Adrenal gland (tissue), 12 donors: Measurements from ENCODE around the gene CCDC73. TPM values are rescaled to one million over a fixed set of nuclear protein-coding genes. Genes with fewer than 3 reads are reported as not detected.

Experiments
- DNase-seq, 7 donors: peaks; one replicate each; pipeline ENCODE4 v3.0.0-alpha.2; 2019 to 2020
- H3K27ac ChIP-seq, 5 donors: fragments of 200-600 bp; sonication (generic) in 4 of 5; 1 replicate in 3 of 5; 2 replicates in 2 of 5; pipeline versions ENCODE4 v1.5.1 to v1.8.0; 2016 to 2020; ENCODE audit warnings: mild to moderate bottlenecking in 1 of 5
- H3K27me3 ChIP-seq: fragments of 200-600 bp; 2 replicates; pipeline ENCODE4 v1.8.0; 2021
- H3K36me3 ChIP-seq, 2 donors: fragments of 200-600 bp; replicated peaks in 1 of 2; 1 replicate in 1 of 2; 2 replicates in 1 of 2; pipeline versions ENCODE4 v1.5.1 to v1.8.0; 2018 to 2022
- H3K4me1 ChIP-seq, 2 donors: fragments of 200-600 bp; replicated peaks in 1 of 2; 1 replicate in 1 of 2; 2 replicates in 1 of 2; pipeline versions ENCODE4 v1.5.1 to v1.8.0; 2018 to 2021
- H3K4me3 ChIP-seq, 4 donors: fragments of 200-600 bp; sonication (generic) in 3 of 4; one replicate each; pipeline ENCODE4 v1.5.1; 2016 to 2018
- H3K9me3 ChIP-seq, 3 donors: fragments of 200-600 bp; sonication (generic) in 1 of 3; replicated peaks in 1 of 3; 1 replicate in 2 of 3; 2 replicates in 1 of 3; pipeline versions ENCODE4 v1.5.1 to v1.8.0; 2016 to 2021
- POLR2A ChIP-seq, 2 donors: fragments of 450-650 bp; IDR thresholded peaks; one replicate each; pipeline ENCODE4 v1.6.1; 2017; ENCODE audit warnings: antibody characterized with exemption in 2 of 2, mild to moderate bottlenecking in 2 of 2, moderate library complexity in 1 of 2
- WGBS, 4 donors: extraction: QIAGEN DNeasy Blood & Tissue Kit in 2 of 4; methylation state at CpG; one replicate each; pipeline versions ENCODE4 v1.1.5 to v1.1.7; 2013 to 2017; 5-methylcytosine and 5-hydroxymethylcytosine counted together
- intact Hi-C, 2 donors: fragments of 100-400 bp; cut with DNase I; formaldehyde crosslinking; loops; one replicate each; pipeline versions ENCODE4 v1.14.1 to v1.15.0; 2022 to 2023
- polyA plus RNA-seq, 3 donors: library from polyadenylated mRNA; stranded (reverse); fragments of 200-250 nt in 2 of 3; fragments of 350-450 nt in 1 of 3; fragmentation: Illumina TruSeq in 1 of 3; extraction: RNeasy Lipid Tissue Mini Kit (QIAGEN cat#74804) in 1 of 3; gene quantifications; one replicate each; pipeline ENCODE4 v1.2.3, GENCODE V29; 2013 to 2014
- total RNA-seq, 9 donors: library from RNA; depleted of rRNA in 4 of 9; stranded (reverse); fragments of >200 nt in 4 of 9; fragments of 120-200 nt in 1 of 9; fragmentation: NEBNext Ultra II Directional in 1 of 9; extraction: Animal tissue kit (Norgen Biotek cat#: 25700) in 1 of 9; gene quantifications; one replicate each; pipeline versions ENCODE4 v1.1.0 to v1.2.4, GENCODE V29; 2013 to 2023
- TF ChIP-seq, protein P1 (sequence below), 6 experiments: fragments of 450-650 bp in 4 of 6; fragments of 200-600 bp in 2 of 6; sonication (generic) in 1 of 6; IDR thresholded peaks; 1 replicate in 5 of 6; 2 replicates in 1 of 6; pipeline versions ENCODE4 v1.5.1 to v1.8.0; 2016 to 2021; ENCODE audit warnings: antibody characterized with exemption in 6 of 6, mild to moderate bottlenecking in 2 of 6, moderate library complexity in 1 of 6
- donor health status: healthy with polysubstance abuse.
- donor health status: Bipolar disorder and iron deficiency.
- donor health status: DM: yes; HTN: yes; CAD: no.
- donor health status: DM: no; HTN: no; CAD: no.
- donor health status: DM: no; HTN: no; CAD: no.
- donor health status: DM: yes; HTN: yes; CAD: no.

The CCDC73 gene
- total and polyA plus RNA-seq, 12 donors, result 0.07 to 1.6 (median 0.23) TPM; not detected in 4

DNA sequence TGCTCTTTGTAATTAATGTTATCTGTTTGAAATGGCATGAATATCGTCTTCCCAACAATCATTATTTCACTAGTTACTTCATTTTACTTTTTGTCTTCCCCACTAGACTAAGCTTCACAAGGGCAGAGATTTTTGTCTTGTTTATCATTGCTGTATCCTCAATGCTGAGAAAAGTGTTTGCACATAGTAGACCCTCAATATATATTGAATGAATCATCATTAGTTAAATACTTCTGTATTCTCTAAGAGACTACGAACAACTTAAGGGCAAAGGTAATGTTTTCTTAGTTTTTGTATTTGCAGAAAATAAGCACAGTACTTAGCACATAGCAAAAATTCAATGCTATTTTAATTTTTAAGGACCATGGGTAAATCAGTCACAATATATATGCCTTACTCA is 95.9 kb downstream of the CCDC73 start:
- no peak for DNase-seq
- intact Hi-C loops, result no loop called here
- TF ChIP-seq POLR2A (IDR thresholded peaks at IDR 0.05), result no peak
- TF ChIP-seq, protein P1, sequence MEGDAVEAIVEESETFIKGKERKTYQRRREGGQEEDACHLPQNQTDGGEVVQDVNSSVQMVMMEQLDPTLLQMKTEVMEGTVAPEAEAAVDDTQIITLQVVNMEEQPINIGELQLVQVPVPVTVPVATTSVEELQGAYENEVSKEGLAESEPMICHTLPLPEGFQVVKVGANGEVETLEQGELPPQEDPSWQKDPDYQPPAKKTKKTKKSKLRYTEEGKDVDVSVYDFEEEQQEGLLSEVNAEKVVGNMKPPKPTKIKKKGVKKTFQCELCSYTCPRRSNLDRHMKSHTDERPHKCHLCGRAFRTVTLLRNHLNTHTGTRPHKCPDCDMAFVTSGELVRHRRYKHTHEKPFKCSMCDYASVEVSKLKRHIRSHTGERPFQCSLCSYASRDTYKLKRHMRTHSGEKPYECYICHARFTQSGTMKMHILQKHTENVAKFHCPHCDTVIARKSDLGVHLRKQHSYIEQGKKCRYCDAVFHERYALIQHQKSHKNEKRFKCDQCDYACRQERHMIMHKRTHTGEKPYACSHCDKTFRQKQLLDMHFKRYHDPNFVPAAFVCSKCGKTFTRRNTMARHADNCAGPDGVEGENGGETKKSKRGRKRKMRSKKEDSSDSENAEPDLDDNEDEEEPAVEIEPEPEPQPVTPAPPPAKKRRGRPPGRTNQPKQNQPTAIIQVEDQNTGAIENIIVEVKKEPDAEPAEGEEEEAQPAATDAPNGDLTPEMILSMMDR (IDR thresholded peaks at IDR 0.05), result no peak
- no peak overlapping the region for H3K27ac ChIP-seq
- H3K36me3 ChIP-seq, result no peaks in the 10 kb centered on the region
- H3K4me3 ChIP-seq, result no peak overlapping the region
- no peaks in the 10 kb centered on the region for H3K27me3 ChIP-seq
- no peaks in the 10 kb centered on the region for H3K9me3 ChIP-seq
- 66 to 76% (median 73%) methylated on average over 2 of the region's 2 CpGs for WGBS, 4 donors
- H3K4me1 ChIP-seq, result no peaks in the 10 kb centered on the region

DNA sequence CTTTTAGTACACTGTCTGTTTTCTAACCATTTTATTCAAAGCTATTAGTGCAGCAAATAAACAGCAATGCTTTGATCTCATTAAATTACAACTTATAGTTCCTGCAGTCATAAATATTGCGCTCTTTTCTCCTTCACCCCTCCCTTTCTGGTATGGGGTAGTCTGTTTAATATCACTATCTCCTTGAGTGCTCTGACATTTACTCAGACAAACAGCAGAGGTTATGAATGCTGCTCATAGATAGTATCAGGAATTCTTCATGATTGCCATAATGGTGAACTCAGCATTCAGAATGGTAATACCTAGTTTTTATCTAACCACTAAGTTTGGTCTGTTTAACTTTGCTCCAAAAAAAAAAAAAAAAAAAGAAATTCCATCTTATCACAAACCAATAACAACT is 123.4 kb downstream of the CCDC73 start:
- H3K27ac ChIP-seq, result no peak overlapping the region
- DNase-seq, result no peak
- H3K36me3 ChIP-seq, result no peaks in the 10 kb centered on the region
- H3K4me1 ChIP-seq, result no peaks in the 10 kb centered on the region
- no peaks in the 10 kb centered on the region for H3K9me3 ChIP-seq
- TF ChIP-seq POLR2A (IDR thresholded peaks at IDR 0.05), result no peak
- TF ChIP-seq, protein P1 (IDR thresholded peaks at IDR 0.05), result no peak
- no peaks in the 10 kb centered on the region for H3K27me3 ChIP-seq
- H3K4me3 ChIP-seq, result no peak overlapping the region
- intact Hi-C loops, result no loop called here
- 52 to 85% (median 68%) methylated on average over 1 of the region's 1 CpG for WGBS, 4 donors

- 80 to 90% (median 85%) methylated on average over 2 of the region's 2 CpGs for WGBS, 4 donors
- no peaks in the 10 kb centered on the region for H3K9me3 ChIP-seq
- no peaks in the 10 kb centered on the region for H3K4me1 ChIP-seq
- H3K27ac ChIP-seq, result no peak overlapping the region
- intact Hi-C loops, result no loop called here
- H3K27me3 ChIP-seq, result no peaks in the 10 kb centered on the region
- H3K4me3 ChIP-seq, result no peak overlapping the region
- TF ChIP-seq, protein P1 (IDR thresholded peaks at IDR 0.05), result no peak
- TF ChIP-seq POLR2A (IDR thresholded peaks at IDR 0.05), result no peak
- no peaks in the 10 kb centered on the region for H3K36me3 ChIP-seq
- no peak for DNase-seq
Measured at GRCh38 chr11:32659672-32660071, 134.8 kb downstream of the CCDC73 start.

- Histone ChIP-seq H3K27me3 (no peaks in the 10 kb centered on the region), H3K36me3 (no peaks in the 10 kb centered on the region), H3K4me3 (no peak overlapping the region), H3K4me1 (no peaks in the 10 kb centered on the region), H3K27ac (no peak overlapping the region), H3K9me3 (no peaks in the 10 kb centered on the region)
- no peak for TF ChIP-seq POLR2A (IDR thresholded peaks at IDR 0.05)
- TF ChIP-seq, protein P1 (IDR thresholded peaks at IDR 0.05), result no peak
- WGBS, 4 donors, result 64 to 85% (median 73%) methylated on average over 2 of the region's 2 CpGs
- intact Hi-C loops, result no loop called here
- DNase-seq, result no peak
Measured at GRCh38 chr11:32658639-32659406, 135.6 kb downstream of the CCDC73 start.
